SKM-1 (cell line): ENCODE data around the gene B4GALT6.

Source experiments
- DNase-seq: peaks from one replicate; lab custom pipeline; 2025; ENCODE audit not compliant: unreplicated experiment; lab: John Stamatoyannopoulos, UW

The B4GALT6 gene

DNA sequence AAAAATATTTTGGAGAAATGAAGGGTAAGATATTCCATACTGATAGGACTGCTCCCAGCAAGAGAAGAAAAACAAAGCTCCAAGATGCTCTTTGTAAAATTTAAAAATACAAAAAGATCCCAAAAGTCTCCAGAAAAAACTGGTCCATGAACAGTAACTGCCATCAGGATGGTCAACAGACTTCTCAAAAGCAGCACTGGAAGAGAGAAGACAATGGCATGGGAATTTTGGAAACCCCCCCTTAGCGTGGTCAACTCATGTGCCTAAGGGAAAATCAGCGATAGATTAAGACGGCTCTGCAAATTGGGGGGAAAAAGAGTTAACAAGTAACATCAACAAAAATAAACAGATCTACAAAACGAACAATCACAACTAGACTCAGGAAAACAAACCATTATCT, 23.6 kb downstream of the B4GALT6 start:
- no peak for DNase-seq

DNA sequence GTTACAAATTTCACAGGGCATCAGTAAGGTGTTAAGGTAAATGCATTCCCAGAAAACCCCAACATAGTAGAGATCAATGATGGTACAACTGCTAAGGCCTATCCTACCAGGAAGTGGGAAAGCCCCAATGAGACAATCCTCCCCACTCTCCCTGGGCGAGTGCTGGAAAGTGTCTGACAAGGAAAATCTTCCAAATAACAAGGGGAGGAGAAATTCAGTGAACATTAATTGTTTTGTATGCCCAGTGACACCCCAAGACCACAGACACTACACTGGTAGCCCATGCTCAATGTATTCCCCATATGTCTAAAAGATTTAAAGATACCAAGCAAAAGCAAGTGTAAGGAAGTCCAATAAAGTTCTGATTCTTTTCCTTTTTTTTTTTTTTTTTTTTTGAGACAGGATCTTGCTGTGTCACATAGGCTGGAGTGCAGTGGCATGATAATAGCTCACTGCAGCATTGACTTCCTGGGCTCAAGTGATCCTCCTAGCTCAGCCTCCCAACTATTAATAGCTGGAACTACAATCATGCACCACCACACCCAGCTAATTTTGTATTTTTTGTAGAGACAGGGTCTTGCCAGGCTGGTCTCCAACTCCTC, 24.7 kb downstream of the B4GALT6 start:
- no peak for DNase-seq

DNA sequence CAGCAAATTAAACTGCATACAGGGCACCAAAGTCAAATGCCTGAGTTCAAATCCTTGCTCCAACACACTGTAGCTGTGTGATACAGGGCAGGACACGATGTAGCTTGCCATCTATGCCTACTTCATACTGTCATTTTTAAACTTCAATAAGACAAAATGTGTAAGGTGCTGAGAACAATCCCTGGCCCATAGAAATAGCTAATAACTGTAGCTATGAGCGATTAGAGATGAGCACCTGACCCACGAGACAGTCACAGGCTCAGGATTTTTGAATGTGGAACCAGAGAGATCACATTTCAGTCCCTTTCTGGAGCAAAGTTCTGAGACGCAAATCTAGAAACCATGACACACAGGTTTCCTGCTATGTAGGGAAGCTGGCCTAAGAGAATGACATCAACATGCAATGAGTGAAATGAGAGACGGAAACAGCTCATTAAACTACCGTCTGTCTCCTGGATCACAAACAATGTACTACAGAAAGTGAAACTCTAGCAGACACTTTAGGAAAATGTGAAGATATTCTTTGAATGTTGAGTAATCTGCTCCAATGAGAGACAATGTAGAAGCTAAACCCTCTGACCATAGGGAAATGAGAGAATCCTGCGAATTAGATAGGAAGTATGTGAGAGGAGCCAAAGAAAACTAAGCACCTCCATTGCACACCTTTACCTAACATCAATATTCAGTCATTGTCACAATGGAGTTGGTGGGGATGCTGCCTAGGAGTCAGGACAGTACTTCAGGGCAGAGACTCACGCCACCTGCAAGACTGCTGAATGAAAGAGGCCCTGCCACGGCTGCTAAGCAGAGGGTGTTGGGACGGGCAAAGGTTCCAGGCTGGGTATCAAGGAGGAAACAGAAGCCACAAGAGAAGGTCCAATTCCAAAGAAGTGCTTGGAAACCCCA, 25.5 kb downstream of the B4GALT6 start:
- no peak for DNase-seq

DNA sequence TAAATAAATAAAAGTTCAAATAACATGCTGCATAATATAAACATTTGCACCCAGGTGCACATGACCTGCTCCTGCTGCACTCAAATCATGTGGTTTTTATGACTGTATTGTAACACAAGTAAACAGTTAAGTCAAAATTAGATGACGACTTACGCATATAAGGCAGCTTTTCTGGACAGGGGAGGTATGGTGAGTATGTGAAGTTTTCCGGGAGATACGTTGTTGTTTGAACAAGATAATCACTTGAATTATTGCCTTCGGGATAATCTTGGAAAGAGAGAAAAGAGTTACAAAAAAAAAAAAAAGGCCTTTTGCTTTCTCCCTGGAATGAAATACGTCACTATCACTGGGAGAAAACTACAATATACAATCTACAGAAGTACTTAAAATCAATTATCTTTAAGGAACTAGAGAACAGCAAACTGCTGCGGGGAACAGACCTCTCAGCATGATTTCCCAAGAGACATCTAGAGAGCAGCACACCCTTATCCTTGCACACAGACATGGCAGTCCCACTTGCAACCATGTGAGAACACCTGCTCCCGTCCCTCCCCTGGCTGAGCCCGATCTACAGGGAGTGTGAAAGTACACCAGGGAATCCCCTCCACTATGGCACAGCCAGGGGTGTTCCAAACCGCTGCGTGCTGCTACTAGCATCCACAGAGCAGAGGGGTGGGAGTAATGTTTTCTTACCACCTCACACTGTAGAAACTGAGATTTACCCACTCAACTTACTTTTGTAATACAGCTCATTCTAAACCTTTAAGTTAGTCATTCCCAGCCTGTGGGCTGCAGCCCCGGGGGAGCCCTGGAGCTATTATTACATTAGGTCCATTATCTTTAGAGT, 26.3 kb downstream of the B4GALT6 start:
- DNase-seq = no peak

GRCh38 chr18:31656754-31657153, 27.6 kb downstream of the B4GALT6 start:
- no peak for DNase-seq

DNA sequence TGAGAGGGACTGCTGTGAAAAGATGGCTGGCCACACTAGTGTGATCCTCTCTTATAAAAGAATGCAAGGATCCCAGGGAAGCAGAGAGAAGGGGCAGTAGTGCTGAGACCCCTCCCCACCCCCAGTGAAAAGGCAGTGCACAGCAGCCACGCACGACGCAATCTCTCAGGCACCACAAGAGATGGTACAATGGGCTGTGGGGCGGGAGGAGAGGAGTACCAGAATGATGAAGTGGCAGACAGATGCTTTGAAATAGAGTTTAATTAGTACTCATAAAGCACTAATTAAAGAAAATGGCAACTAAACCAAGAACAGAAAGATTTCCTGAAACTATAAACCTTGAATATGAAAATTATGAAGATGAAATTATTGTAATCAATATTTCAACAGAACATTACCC, 29.0 kb downstream of the B4GALT6 start:
- DNase-seq = no peak

GRCh38 chr18:31652877-31653276, 31.5 kb downstream of the B4GALT6 start:
- no peak for DNase-seq

DNA sequence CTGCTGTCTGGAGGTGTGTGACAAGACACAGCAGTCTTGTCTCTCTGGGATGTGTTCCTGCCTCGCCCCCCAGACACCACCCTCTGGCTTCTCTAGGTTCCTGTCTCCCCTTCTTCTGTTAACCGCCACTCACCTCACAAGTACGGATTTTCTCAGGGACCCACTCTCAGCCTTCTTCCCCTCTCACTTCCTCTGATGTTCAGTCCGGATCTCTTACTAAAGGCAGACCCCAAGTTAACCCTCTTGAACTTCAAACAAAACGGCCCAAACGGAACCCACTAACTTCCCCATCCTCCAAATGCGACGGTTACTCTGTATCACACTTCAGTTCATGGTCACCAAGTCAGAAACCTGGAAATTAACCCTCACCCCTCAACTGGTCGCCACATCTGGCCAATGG, 32.0 kb downstream of the B4GALT6 start:
- no peak for DNase-seq

GRCh38 chr18:31651369-31651768, 33.0 kb downstream of the B4GALT6 start:
- no peak for DNase-seq

DNA sequence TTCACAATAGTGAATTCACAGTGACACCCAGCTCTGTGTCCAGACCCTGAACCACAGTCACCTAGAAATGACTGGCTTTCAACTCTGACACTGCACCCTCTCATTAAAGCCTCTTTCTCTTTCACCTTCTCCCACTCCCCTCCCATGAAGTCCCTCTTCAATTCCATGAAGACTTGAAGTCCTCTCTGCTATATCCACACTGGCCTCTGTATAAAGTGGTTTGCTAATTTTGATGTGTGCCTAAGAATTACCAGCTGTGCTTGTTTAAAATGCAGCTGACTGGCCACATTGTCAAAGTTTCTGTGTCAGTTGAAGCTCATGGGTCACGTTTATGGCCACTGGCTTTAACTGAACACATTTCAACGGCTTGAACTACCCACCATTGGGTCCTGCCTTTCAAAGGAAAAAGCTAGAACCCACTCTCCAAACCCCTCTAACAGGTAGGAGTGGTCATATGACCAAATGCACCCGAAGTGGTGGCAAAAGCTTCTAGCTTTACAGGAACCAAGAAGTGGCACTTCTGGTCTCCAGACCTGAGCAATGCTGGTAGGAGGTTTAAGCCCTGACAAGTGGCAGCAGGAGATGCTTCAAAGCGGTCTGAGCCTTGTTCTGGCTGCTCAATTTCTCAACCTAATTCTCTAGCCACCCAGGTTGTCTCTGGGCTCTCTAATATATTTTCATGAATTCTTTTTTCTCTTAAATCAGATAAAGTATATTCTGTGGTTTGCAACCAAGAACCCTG, 34.2 kb downstream of the B4GALT6 start:
- no peak for DNase-seq

- DNase-seq = no peak
Measured at GRCh38 chr18:31649449-31649848, 34.9 kb downstream of the B4GALT6 start.

GRCh38 chr18:31648966-31649429, 35.4 kb downstream of the B4GALT6 start:
- no peak for DNase-seq

- DNase-seq = no peak
Measured at GRCh38 chr18:31648458-31648857, 35.9 kb downstream of the B4GALT6 start.

DNA sequence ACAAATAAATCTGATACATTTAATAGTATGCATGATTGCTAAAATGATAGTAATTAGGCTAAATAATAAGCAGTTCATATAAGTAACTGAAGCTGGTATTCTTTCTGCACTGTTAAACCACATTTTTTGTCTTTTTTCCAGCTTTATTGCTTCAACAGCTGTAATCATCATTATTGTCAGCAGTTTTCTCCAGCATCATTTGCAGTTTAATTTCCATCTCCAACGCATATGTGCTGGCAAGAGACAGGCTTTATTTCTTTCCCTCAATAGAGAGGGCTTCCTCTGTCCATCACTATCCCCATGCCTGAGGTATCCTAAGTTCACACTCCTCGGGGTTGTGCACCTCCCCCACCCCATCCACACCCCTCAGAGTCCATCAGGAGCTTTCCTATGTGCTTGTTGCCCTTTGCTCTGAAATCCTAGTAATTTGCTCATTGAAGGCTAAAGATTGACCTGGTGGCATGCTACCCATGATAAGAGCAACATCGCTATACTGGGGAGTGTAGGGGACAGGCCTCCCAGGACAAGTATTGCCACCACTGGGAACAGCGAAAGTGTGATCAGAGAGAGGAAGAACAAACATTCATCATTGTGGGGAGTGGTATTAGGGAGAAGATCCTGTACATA, 37.1 kb downstream of the B4GALT6 start:
- no peak for DNase-seq

- no peak for DNase-seq
Measured at GRCh38 chr18:31646332-31647126, 37.9 kb downstream of the B4GALT6 start.

GRCh38 chr18:31645411-31645810, 39.0 kb downstream of the B4GALT6 start:
- no peak for DNase-seq

DNA sequence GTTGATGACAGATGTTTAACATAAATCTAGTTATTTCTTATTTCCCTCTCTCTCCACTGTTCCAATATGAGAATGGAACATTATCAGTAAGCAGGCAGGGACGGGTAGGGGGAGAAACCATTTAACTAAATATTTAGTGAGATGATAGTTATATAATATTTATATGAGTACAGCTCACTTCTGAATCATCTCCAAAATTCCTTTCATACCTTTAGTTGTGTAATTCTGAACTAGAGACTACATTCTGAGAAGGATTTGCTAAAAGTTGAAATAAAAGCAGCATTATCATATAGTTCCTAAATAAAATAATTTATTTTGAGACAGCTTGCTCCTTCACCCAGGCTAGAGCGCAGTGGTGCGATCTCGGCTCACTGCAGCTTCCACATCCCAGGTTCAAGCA, 41.4 kb downstream of the B4GALT6 start:
- no peak for DNase-seq

- DNase-seq = no peak
Measured at GRCh38 chr18:31637445-31637844, 46.9 kb downstream of the B4GALT6 start.

GRCh38 chr18:31636387-31636786, 48.0 kb downstream of the B4GALT6 start:
- no peak for DNase-seq

DNA sequence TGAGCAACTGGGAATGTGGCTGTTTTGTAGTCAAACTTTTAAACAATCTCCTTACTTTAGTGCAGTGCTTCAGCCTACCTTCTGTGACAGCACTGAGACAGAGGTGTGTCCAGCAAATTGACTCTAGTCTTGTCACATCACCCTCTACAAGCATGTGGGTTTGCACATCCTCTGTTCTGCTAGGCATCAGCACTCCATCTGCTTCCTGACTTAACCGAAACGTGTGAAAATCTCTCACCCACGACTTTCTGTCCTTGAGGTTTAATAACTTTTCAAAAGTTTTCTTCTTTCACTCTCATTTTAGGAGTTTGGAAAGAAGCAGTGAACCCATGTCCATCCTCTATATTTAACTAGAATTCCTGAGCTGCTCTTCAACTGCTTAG, 50.1 kb downstream of the B4GALT6 start:
- DNase-seq = no peak
